ENCODE data around the gene TRIM25. TPM values are rescaled to one million over a fixed set of nuclear protein-coding genes. Genes with fewer than 3 reads are reported as not detected.

The TRIM25 gene
- total RNA-seq, 1 experiment from 2014 or later, result 32.5 TPM

DNA sequence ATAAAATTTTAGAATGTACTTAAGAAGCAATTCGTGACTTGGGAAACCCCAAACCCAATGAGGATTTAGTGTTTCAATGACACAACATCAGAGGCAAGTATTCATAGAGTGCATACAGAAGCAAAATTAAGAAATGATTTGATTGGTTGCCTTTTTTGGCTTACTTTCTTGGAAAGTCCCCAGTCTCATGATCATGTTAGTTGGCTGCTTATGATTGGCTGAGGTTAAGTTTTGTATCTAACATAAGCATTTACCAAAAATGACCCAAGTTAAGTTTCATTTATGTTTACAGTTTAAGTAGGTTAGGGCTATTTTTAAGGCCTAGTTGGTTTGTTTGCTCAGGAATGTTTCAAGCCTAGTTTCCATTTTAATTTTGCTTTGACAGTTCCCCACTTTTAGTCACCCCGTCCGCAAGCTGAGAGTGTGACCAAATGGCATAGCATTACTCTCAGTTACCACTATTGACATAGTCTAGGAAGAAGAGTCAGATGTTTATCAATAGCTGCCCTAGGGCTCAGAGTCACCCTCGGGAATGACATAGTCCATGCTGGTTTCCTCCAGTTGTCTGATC is 43.7 kb downstream of the TRIM25 start:
- H3K18ac ChIP-seq (ENCODE audit: insufficient read length, low read depth, low read length), result no peak overlapping the region
- no peak overlapping the region for H4K91ac ChIP-seq (ENCODE audit: insufficient read length, low read depth, low read length)
- H3K4me1 ChIP-seq (ENCODE audit: insufficient read depth, low read length), result no peaks in the 10 kb centered on the region
- TF ChIP-seq, protein P1, sequence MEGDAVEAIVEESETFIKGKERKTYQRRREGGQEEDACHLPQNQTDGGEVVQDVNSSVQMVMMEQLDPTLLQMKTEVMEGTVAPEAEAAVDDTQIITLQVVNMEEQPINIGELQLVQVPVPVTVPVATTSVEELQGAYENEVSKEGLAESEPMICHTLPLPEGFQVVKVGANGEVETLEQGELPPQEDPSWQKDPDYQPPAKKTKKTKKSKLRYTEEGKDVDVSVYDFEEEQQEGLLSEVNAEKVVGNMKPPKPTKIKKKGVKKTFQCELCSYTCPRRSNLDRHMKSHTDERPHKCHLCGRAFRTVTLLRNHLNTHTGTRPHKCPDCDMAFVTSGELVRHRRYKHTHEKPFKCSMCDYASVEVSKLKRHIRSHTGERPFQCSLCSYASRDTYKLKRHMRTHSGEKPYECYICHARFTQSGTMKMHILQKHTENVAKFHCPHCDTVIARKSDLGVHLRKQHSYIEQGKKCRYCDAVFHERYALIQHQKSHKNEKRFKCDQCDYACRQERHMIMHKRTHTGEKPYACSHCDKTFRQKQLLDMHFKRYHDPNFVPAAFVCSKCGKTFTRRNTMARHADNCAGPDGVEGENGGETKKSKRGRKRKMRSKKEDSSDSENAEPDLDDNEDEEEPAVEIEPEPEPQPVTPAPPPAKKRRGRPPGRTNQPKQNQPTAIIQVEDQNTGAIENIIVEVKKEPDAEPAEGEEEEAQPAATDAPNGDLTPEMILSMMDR (conservative IDR thresholded peaks at IDR 0.05), result no peak
- no peak overlapping the region for H3K9ac ChIP-seq (ENCODE audit: extremely low read depth, insufficient read length, low read length)
- H2BK5ac ChIP-seq (ENCODE audit: insufficient read length, low read length), result no peak overlapping the region
- WGBS (ENCODE audit: extremely low coverage, insufficient read length, low lambda C conversion rate), result no CpG with 5 or more reads among the region's 4 CpGs
- Mint-ChIP-seq H3K27me3 (ENCODE audit: low read depth) (no peaks in the 10 kb centered on the region), H3K4me1 (no peaks in the 10 kb centered on the region), H3K9me3 (no peaks in the 10 kb centered on the region), H3K36me3 (ENCODE audit: insufficient read depth in 1 of 3, low read depth in 3 of 3) (peaks cover 0 to 3% (median 0%) of the 10 kb centered on the region in 3 experiments; a peak in 4 of 7 replicates), H3K4me3 (no peak overlapping the region), H3K27ac (no peak overlapping the region)
- no peak overlapping the region for H3K4ac ChIP-seq (ENCODE audit: low read depth, low read length)
- H4K5ac ChIP-seq (ENCODE audit: insufficient read length, low read depth, low read length), result no peak overlapping the region
- H4K20me1 ChIP-seq (ENCODE audit: control insufficient read depth, insufficient read depth, insufficient read length), result no peaks in the 10 kb centered on the region
- no peak overlapping the region for H2BK20ac ChIP-seq (ENCODE audit: low read depth, low read length, poor library complexity, severe bottlenecking)
- no peak overlapping the region for H2BK15ac ChIP-seq (ENCODE audit: low read depth, low read length)
- no peak overlapping the region for H4K8ac ChIP-seq (replicated peaks; ENCODE audit: insufficient read length, low read depth, low read length)
- H3K79me2 ChIP-seq (ENCODE audit: insufficient read depth, low read length), result no peaks in the 10 kb centered on the region
- no peaks in the 10 kb centered on the region for H3K27me3 ChIP-seq (ENCODE audit: insufficient read depth, low read length)
- no peak overlapping the region for H3K27ac ChIP-seq (ENCODE audit: insufficient read length, low read depth, low read length)
- no peak overlapping the region for H2AFZ ChIP-seq (ENCODE audit: low read length)
- no peak overlapping the region for H3K14ac ChIP-seq (ENCODE audit: insufficient read depth, low read length)
- no peak for DNase-seq
- no peak overlapping the region for H3K56ac ChIP-seq (ENCODE audit: insufficient read length, low read depth, low read length)
- H2BK120ac ChIP-seq (ENCODE audit: low read depth, low read length, poor library complexity, severe bottlenecking), result no peak overlapping the region
- H3K23me2 ChIP-seq (ENCODE audit: insufficient read length, low read depth, low read length, poor library complexity, severe bottlenecking), result no peaks in the 10 kb centered on the region
- H3T11ph ChIP-seq (ENCODE audit: low read length), result no peak overlapping the region
- H2BK12ac ChIP-seq (ENCODE audit: insufficient read length, low read depth, low read length), result no peak overlapping the region
- H3K9me3 ChIP-seq (ENCODE audit: control insufficient read depth, low read depth, low read length), result no peaks in the 10 kb centered on the region
- H3K79me1 ChIP-seq (ENCODE audit: insufficient read depth, low read depth, low read length, poor library complexity, severe bottlenecking), result no peaks in the 10 kb centered on the region
- no peak overlapping the region for H3K4me2 ChIP-seq (ENCODE audit: insufficient read depth, insufficient read length, low read length)
- H3K23ac ChIP-seq (ENCODE audit: insufficient read length, low read depth, low read length), result no peak overlapping the region
- H2AK5ac ChIP-seq (ENCODE audit: insufficient read length, low read length), result no peak overlapping the region

Measured in H9 (cell line).